Activated T-cell treated with anti-CD3 and anti-CD28 coated beads for 24 hours (primary cell): ENCODE data around the gene HBD.
"Not testable (repeated sequence)": the region's sequence is repeated elsewhere in the genome, so short reads cannot be mapped to it uniquely, and the experiment has no call there.

Experiments
- DNase-seq: peaks from one replicate; pipeline ENCODE4 v3.0.0-alpha.2; 2020; ENCODE audit warnings: low read depth

Gene HBD

GRCh38 chr11:5252919-5253265, 18.6 kb upstream of the HBD start:
- no peak for DNase-seq

- DNase-seq = no peak
Measured at GRCh38 chr11:5252192-5252918, 18.1 kb upstream of the HBD start.

- DNase-seq = no peak
Measured at GRCh38 chr11:5251746-5252145, 17.5 kb upstream of the HBD start.

- no peak for DNase-seq
Measured at GRCh38 chr11:5250543-5251204, 16.4 kb upstream of the HBD start.

GRCh38 chr11:5249807-5250396, 15.6 kb upstream of the HBD start, which contains the start of gene HBG1:
Gene HBG1, minus strand, starts transcription at chr11:5249857. Its CDS starts 53 bp downstream, at chr11:5249804.
- DNase-seq = not testable (repeated sequence)

GRCh38 chr11:5248498-5248897, 14.2 kb upstream of the HBD start:
- DNase-seq = not testable (repeated sequence)

- no peak for DNase-seq
Measured at GRCh38 chr11:5247472-5248192, 13.3 kb upstream of the HBD start.

DNA sequence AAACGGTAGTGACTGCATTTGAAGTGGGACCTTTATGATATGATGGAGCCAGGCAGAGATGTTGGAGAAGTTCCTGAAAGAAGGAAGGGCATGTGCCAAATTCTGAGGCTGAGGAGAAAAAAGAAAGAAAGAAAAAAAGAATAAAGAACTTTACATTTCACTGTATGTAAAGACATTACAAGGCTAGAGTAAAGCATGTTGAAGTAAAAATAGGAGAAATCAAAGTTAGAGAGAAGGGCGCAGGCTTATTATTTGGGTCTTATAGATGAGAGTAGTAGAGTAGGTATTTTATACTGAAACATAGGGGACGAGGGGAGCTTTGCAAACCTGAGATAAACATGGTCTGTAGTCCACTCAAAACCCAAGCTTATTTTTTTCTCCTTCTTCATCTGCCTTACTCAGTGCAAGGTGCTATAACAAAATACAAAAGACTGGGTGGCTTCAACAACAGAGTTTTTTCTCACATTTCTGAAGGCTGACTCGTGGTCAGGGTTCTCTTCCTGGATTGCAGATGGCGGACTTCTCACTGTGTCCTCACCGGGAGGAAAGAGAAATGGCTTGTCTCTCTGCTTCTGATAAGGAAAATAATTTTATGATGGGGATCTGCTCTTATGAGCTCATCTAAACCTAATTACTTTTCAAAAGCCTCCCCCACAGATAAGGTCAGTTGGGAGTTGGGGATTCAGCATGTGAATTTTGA, 12.6 kb upstream of the HBD start:
- no peak for DNase-seq

GRCh38 chr11:5245155-5245554, 10.9 kb upstream of the HBD start:
- DNase-seq = no peak

- no peak for DNase-seq
Measured at GRCh38 chr11:5243816-5244180, 9.5 kb upstream of the HBD start.

GRCh38 chr11:5242933-5243815, 8.9 kb upstream of the HBD start:
- no peak for DNase-seq

DNA sequence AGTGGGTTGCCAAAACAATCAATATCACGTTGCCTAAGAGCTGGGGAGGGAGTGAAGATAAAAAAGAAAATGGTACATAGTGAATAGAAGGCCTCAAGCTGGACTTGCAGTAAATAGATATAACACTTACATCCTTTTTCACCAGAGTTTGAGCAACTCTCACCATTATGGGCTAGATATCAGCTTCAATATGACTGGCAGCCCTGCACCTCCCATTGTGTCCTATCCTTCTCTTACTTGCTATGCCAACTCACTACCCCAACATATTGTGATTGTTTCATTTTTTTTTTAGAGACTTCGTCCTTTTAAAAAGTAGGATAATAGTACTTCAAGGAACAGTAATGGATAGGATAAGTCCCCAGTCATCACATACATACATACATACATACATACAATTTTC, 7.9 kb upstream of the HBD start:
- DNase-seq = no peak

GRCh38 chr11:5241458-5241857, 7.2 kb upstream of the HBD start:
- DNase-seq = no peak

- no peak for DNase-seq
Measured at GRCh38 chr11:5240458-5240857, 6.2 kb upstream of the HBD start.

DNA sequence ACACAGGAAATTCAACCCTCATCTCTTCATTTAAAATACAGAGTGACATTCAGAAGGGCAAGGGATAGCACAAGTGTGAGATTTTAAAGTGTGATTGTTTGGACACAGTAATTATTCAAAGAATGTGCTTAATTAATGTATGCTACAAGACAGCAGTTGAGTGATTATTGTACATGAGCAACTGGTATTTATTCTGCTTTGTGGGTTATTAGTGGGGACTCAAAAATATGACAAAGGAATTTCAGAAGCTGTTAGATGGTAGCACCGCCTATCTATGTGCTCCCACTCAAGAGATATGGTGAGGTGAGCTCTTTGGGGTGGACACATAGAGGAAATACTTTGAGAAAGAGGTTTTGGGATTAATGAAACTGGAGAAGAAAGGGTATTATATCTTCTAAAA, 5.8 kb upstream of the HBD start:
- no peak for DNase-seq

DNA sequence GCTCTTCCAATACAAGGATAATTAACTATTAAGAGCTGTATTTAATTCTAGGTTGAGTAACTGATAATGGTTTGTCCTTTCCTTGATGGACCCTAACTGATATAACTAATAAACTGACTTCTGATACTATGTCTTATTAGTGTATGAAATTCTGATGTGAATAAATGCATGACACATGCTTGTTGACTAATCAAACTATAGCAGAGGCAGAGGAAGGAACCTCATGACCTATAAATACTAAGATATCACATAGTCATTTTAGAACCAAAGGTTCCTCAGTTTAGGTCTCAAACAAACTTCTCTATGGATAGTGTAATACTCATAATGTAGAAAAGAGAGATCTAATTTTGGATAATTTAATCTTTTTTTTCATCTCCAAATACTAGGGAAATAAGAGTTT, 4.8 kb upstream of the HBD start:
- DNase-seq = no peak

DNA sequence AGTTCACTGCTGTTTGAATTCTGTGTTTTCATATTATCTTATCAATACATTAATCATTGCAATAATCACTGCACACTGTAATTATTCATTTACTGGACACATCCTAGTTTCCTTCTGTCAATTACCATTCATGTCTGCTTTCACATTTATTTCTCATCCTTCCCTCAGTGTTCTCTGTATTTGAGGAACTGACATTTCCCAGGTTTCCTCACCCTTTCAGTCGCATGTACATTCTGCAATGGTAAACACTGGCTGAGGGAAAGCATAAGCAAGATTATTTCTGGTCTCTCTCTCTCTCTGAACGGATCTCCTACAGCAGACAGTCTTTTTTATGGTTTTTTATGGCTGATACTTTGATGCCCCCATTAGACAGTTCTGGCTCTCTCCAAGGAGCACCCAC, 4.2 kb upstream of the HBD start:
- no peak for DNase-seq

DNA sequence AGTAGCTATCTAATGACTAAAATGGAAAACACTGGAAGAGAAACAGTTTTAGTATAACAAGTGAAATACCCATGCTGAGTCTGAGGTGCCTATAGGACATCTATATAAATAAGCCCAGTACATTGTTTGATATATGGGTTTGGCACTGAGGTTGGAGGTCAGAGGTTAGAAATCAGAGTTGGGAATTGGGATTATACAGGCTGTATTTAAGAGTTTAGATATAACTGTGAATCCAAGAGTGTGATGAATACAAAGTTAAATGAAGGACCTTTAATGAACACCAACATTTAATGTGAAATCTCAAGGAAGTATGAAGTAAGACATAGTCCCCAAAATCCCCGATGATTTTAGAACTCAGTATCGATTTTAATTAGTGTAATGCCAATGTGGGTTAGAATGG, 3.1 kb upstream of the HBD start:
- DNase-seq = no peak

DNA sequence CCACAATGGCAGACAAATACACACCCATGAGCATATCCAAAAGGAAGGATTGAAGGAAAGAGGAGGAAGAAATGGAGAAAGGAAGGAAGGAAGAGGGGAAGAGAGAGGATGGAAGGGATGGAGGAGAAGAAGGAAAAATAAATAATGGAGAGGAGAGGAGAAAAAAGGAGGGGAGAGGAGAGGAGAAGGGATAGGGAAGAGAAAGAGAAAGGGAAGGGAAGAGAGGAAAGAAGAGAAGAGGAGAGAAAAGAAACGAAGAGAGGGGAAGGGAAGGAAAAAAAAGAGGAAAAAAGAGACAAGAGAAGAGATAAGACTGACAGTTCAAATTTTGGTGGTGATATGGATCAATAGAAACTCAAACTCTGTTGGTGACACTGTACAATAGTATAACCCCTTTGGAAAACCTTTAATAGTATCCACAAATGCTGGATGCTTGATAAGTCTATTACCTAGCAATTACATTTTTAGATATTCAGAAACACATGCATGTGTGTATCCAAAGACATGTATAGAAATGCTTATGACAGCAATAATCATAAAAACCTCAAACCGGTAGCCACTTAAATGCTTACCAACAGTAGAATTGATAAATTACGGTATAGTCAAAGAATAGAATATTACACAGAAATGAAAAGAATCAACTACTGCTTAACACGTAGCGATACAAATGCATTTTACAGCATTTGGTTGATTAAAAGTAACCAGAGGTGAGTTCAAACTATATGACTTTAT, 1.2 kb upstream of the HBD start:
- no peak for DNase-seq

GRCh38 chr11:5233307-5233706, 976 bp downstream of the HBD start:
- DNase-seq = no peak

DNA sequence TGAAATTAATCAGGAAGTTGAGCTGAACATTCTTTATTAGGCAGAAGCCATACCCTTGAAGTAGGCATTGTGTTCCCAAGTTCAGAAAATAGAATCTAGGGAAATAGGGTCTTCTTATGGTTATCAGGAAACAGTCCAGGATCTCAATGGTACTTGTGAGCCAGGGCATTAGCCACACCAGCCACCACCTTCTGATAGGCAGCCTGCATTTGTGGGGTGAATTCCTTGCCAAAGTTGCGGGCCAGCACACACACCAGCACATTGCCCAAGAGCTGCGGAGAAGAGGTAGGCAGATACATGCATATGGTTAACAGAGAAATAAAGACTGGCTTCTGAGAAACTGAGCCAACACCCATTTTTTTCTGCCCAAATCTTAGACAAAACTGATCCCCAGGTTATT, 1.5 kb downstream of the HBD start:
- DNase-seq = no peak
